IMR-90 (cell line): ENCODE results near the gene ZNF581.

ENCODE experiments used
- CEBPB ChIP-seq: IDR thresholded peaks from 2 replicates; pipeline ENCODE4 v1.6.1; 2012; ENCODE audit warnings: low read depth, low read length, improper control_type of control experiment
- CTCF ChIP-seq: conservative IDR thresholded peaks from 2 replicates; pipeline ENCODE4 v1.5.1; 2012; ENCODE audit warnings: mild to moderate bottlenecking, low read depth, low read length, improper control_type of control experiment
- POLR2A ChIP-seq: IDR thresholded peaks from 2 replicates; pipeline ENCODE4 v1.6.1; 2012; ENCODE audit warnings: mild to moderate bottlenecking, low read depth, low read length
- RAD21 ChIP-seq: IDR thresholded peaks from 2 replicates; pipeline ENCODE4 v1.6.1; 2012; ENCODE audit warnings: low read length, improper control_type of control experiment
- USF2 ChIP-seq: fragments of 150-350 bp; IDR thresholded peaks from 2 replicates; pipeline ENCODE4 v1.6.1; 2017; ENCODE audit warnings: mild to moderate bottlenecking, antibody characterized with exemption, low read length, low read depth

GRCh38 chr19:55633861-55634260 lies 9.6 kb upstream of the ZNF581 start:
- TF ChIP-seq CTCF (no peak), RAD21 (no peak), POLR2A (no peak), USF2 (no peak), CEBPB (no peak)
